ENCODE results near the gene CA5A.
"Not testable (repeated sequence)": the region's sequence is repeated elsewhere in the genome, so short reads cannot be mapped to it uniquely, and the experiment has no call there.

CA5A gene

GRCh38 chr16:87926246-87927194 lies 9.8 kb downstream of the CA5A start:
- DNase-seq (ENCODE audit: insufficient read length) (peak; percentile 54), FAIRE-seq (peak; percentile 66)
- TF ChIP-seq POLR2AphosphoS5 (IDR thresholded peaks at IDR 0.05; ENCODE audit: low read depth, low read length) (no peak), TAF1 (IDR thresholded peaks at IDR 0.05; ENCODE audit: borderline replicate concordance, low read depth, low read length) (no peak), POLR2A (IDR thresholded peaks at IDR 0.05; ENCODE audit: low read depth, low read length) (no peak)

GRCh38 chr16:87924811-87925670 lies 11.3 kb downstream of the CA5A start:
- DNase-seq (ENCODE audit: insufficient read length) (no peak), FAIRE-seq (no peak)
- no peak for TF ChIP-seq POLR2A (IDR thresholded peaks at IDR 0.05; ENCODE audit: low read depth, low read length)
- TF ChIP-seq TAF1 (IDR thresholded peaks at IDR 0.05; ENCODE audit: borderline replicate concordance, low read depth, low read length) = no peak
- TF ChIP-seq POLR2AphosphoS5 (IDR thresholded peaks at IDR 0.05; ENCODE audit: low read depth, low read length) = no peak

DNA sequence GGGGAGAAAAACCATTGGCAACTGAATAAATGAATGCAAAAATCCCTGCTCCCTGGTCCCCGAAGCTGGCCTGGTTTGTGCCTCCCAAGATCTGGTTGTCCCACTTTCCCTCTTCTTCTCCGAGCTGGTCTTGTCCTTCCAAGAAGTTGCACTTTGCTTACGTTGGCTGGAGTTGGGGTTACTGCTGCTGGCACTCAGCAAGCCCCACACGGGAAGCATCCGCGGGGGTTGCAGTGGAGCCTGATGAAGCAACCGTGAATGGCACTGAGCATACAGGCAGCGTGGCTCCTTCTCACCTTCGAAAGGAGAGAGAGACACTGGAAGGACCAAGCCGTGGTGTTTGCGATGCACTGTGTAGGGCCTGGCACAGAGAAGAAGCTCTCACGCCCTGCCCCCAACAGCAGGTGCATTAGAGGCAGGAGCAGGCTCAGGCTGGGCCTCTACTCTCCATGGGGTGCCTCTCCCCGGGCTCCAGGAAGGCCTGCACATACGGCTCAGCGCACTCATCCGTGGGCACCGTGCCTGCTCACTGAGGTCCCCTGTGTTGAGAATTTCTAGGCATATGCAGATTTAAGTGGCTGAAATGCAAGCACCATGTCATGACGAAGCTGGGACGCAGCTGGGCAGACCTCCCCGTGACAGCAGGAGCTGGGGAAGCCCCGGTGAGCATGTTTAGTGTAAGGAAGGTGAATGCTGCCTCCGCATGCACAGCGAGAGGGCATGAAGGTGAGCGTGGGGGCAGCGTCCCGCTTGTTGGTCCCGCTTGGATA lies 12.1 kb downstream of the CA5A start:
- DNase-seq (ENCODE audit: insufficient read length) = peak; percentile 72
- peak; percentile 92 for FAIRE-seq
- TF ChIP-seq TAF1 (IDR thresholded peaks at IDR 0.05; ENCODE audit: borderline replicate concordance, low read depth, low read length) (no peak), POLR2A (IDR thresholded peaks at IDR 0.05; ENCODE audit: low read depth, low read length) (0 out of 2 replicates have a peak, but pooled peaks have one; percentile 20), POLR2AphosphoS5 (IDR thresholded peaks at IDR 0.05; ENCODE audit: low read depth, low read length) (no peak)

DNA sequence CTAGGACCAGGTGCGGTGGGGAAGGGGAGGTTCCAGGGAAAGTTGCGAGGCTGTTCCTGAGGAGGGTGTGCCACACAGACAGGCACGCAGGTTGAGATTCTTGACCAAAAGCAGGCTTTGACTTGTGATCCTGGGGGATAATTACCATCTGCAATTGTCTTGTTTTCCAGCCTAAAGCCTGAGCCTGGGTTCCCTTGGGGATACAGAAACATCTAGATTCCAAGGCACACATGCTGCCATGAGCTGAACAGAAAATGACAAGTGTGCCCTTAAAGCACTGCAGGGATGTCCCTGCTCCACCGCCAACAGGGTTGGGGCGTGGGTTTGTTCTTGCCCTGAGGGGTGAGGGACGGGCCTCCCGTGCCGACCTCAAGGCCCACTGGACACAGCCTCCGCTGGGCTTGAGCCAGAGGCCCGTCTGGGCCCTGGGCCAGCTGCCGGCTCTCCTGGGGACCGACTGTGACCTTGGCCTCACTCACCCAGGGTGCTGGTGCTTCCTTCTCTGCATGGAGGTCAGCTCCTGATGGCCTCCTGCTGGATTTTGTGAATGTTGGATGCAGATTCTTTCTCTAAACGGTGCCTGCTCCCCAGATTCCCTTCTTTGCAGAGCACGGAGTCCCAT lies 14.0 kb downstream of the CA5A start:
- no peak for FAIRE-seq
- no peak for DNase-seq (ENCODE audit: insufficient read length)

GRCh38 chr16:87921236-87921773 lies 15.0 kb downstream of the CA5A start:
- DNase-seq (ENCODE audit: insufficient read length) = no peak
- no peak for FAIRE-seq
- no peak for TF ChIP-seq TAF1 (IDR thresholded peaks at IDR 0.05; ENCODE audit: borderline replicate concordance, low read depth, low read length)
- no peak for TF ChIP-seq POLR2AphosphoS5 (IDR thresholded peaks at IDR 0.05; ENCODE audit: low read depth, low read length)
- no peak for TF ChIP-seq POLR2A (IDR thresholded peaks at IDR 0.05; ENCODE audit: low read depth, low read length)

More for the DNA sequence above, 14.0 kb downstream of the CA5A start:
- no peak for TF ChIP-seq POLR2AphosphoS5 (IDR thresholded peaks at IDR 0.05; ENCODE audit: low read depth, low read length)
- no peak for TF ChIP-seq POLR2A (IDR thresholded peaks at IDR 0.05; ENCODE audit: low read depth, low read length)
- TF ChIP-seq TAF1 (IDR thresholded peaks at IDR 0.05; ENCODE audit: borderline replicate concordance, low read depth, low read length) = no peak

DNA sequence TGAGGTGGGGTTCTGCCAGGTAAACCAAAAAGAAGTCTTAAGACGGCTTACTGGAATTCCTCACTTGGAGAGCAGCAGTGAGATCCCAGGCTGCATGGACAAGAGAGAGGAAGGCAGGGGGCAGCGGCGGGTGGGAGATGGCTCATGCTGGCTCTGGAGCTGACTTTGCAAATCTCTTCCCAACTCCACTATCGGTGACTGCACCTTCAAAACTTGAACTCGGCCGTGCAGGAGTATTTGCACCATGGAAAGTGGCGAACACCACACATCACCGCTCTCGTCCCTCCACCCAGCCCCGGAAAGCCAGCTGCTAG lies 16.7 kb downstream of the CA5A start:
- no peak for TF ChIP-seq TAF1 (IDR thresholded peaks at IDR 0.05; ENCODE audit: borderline replicate concordance, low read depth, low read length)
- no peak for TF ChIP-seq POLR2A (IDR thresholded peaks at IDR 0.05; ENCODE audit: low read depth, low read length)
- TF ChIP-seq POLR2AphosphoS5 (IDR thresholded peaks at IDR 0.05; ENCODE audit: low read depth, low read length) = no peak
- DNase-seq (ENCODE audit: insufficient read length) = no peak
- FAIRE-seq = no peak

DNA sequence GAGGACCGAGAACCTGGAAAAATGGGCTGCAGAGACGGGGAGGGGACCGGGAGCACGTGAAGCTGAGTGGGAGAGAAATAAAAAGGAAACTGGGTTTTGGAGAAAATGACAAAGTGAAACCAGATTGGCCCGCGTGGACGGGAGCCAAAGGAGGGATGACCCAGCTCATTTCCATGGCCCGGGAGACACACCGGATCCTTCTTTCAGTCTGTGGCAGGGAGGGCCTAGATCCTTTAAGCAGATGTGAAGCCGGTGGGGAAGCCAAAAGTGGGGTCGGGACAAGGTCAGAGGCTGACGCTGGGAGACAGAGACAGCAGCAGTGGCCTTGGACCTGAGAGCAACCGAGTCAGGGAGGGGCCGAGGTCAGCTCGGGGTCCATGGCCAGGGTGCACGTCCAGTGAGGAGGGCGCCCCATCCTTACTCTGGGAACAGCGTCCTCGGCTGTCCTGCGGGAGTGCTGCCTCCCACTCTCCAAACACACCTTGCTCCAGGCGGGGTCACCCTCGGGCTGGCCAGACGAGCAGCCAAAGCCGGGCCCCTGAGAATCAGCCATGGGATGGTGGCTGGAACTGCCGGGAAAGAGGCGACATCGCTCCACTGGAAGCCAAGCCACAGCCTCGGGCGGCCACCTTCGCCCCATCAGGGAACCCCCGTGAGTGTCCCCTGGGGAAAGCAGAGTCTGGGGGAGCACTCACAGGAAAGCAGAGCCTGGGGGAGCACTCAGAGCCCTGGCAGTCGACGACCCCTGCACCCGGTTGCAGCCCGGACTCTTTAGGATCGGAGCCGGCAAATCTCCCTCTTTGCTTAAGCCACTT lies 17.3 kb downstream of the CA5A start:
- FAIRE-seq (no peak), DNase-seq (ENCODE audit: insufficient read length) (no peak)
- TF ChIP-seq POLR2AphosphoS5 (IDR thresholded peaks at IDR 0.05; ENCODE audit: low read depth, low read length) = no peak
- no peak for TF ChIP-seq POLR2A (IDR thresholded peaks at IDR 0.05; ENCODE audit: low read depth, low read length)
- no peak for TF ChIP-seq TAF1 (IDR thresholded peaks at IDR 0.05; ENCODE audit: borderline replicate concordance, low read depth, low read length)

- TF ChIP-seq POLR2AphosphoS5 (IDR thresholded peaks at IDR 0.05; ENCODE audit: low read depth, low read length) = no peak
- TF ChIP-seq POLR2A (IDR thresholded peaks at IDR 0.05; ENCODE audit: low read depth, low read length) = no peak
- no peak for TF ChIP-seq TAF1 (IDR thresholded peaks at IDR 0.05; ENCODE audit: borderline replicate concordance, low read depth, low read length)
- no peak for DNase-seq (ENCODE audit: insufficient read length)
- FAIRE-seq = no peak
Observed at GRCh38 chr16:87918338-87918737, 18.0 kb downstream of the CA5A start.

DNA sequence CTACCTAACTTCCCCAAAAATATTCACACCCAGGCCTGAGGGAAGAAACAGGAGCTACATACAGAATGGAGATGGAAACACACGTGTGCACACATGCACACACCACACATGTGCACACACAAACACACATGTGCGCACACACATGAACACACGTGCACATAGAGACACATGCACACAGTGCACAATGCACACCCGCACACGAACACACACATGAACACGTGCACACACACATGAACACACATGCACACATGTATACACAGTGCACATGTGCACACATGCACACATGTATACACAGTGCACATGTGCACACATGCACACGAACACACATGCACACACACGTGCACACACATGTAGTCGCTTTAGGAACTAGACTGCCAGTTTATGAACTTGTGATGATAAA lies 18.8 kb downstream of the CA5A start:
- FAIRE-seq (no peak), DNase-seq (ENCODE audit: insufficient read length) (no peak)
- no peak for TF ChIP-seq POLR2A (IDR thresholded peaks at IDR 0.05; ENCODE audit: low read depth, low read length)
- TF ChIP-seq TAF1 (IDR thresholded peaks at IDR 0.05; ENCODE audit: borderline replicate concordance, low read depth, low read length) = no peak
- no peak for TF ChIP-seq POLR2AphosphoS5 (IDR thresholded peaks at IDR 0.05; ENCODE audit: low read depth, low read length)

DNA sequence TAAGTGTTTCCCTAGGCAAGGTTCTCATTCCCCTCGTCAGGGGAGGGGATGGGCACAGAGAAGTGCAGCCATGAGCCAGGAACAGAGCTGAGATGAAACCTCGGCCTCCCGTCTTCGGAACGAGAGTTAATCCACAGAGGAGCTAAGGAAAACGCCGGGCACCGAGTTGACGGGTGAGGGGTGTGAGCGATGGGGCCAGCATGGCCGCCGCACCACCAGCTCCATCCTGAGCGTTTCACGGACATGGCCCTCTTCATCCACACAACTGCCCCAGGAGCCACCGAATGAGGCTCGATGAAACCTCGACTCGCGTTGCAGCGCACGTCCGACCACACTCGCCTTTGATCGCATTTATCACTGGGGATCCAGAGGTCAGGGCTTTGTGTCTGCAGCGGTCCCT lies 21.5 kb downstream of the CA5A start:
- no peak for FAIRE-seq
- TF ChIP-seq POLR2A (IDR thresholded peaks at IDR 0.05; ENCODE audit: low read depth, low read length) (no peak), POLR2AphosphoS5 (IDR thresholded peaks at IDR 0.05; ENCODE audit: low read depth, low read length) (no peak), TAF1 (IDR thresholded peaks at IDR 0.05; ENCODE audit: borderline replicate concordance, low read depth, low read length) (no peak)
- DNase-seq (ENCODE audit: insufficient read length) = no peak

- FAIRE-seq; DNase-seq (ENCODE audit: insufficient read length): not testable (repeated sequence)
Observed at GRCh38 chr16:87914021-87914725, 22.2 kb downstream of the CA5A start.

DNA sequence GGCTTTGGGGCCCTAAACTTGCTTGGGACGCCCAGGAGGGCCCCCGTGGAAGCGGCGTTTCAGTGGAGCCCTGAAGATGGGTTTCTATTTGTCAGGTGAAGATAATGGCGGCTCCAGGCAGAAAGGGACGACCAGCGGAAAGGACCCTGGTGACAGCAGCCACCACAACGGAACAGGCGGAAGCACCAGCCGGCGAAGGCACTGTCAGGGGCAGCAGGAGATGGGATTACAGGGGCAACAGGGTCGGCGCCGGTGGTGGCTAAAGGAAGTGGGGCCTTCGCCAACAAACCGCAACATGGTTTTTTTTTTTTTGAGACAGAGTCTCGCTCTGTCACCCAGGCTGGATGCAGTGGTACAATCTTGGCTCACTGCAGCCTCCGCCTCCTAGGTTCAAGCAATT lies 23.6 kb downstream of the CA5A start:
- FAIRE-seq; DNase-seq (ENCODE audit: insufficient read length): not testable (repeated sequence)

GRCh38 chr16:87911106-87911763 lies 25.1 kb downstream of the CA5A start:
- DNase-seq (ENCODE audit: insufficient read length) = not testable (repeated sequence)
- FAIRE-seq = peak; percentile 87
